DOHH2 (cell line): ENCODE measurements around the gene NBAS.

Experiments
- H3F3A ChIP-seq: fragments of 200-600 bp; sonication (generic), shearing (Covaris generic); 2 replicates; pipeline ENCODE4 v1.6.0; 2016; ENCODE audit warnings: antibody characterized with exemption, mild to moderate bottlenecking; ENCODE audit not compliant: control insufficient read depth, insufficient read depth
- H3K27ac ChIP-seq: fragments of 200-600 bp; sonication (generic); 2 replicates; pipeline ENCODE4 v1.5.1; 2014; ENCODE audit warnings: low read depth, mild to moderate bottlenecking, low read length, moderate library complexity
- H3K27me3 ChIP-seq: fragments of 200-600 bp; sonication (generic); 2 replicates; pipeline ENCODE4 v1.6.1; 2014; ENCODE audit warnings: mild to moderate bottlenecking, low read length, mixed read lengths; ENCODE audit not compliant: control insufficient read depth
- H3K36me3 ChIP-seq: fragments of 200-600 bp; sonication (generic); 2 replicates; pipeline ENCODE4 v1.6.1; 2014; ENCODE audit warnings: mild to moderate bottlenecking, low read length, moderate library complexity, mixed read lengths; ENCODE audit not compliant: control insufficient read depth
- H3K4me1 ChIP-seq: fragments of 200-600 bp; sonication (generic); 2 replicates; pipeline ENCODE4 v1.6.1; 2014; ENCODE audit warnings: mild to moderate bottlenecking, low read length, mixed read lengths; ENCODE audit not compliant: control insufficient read depth
- H3K4me2 ChIP-seq: fragments of 200-600 bp; sonication (generic); 2 replicates; pipeline ENCODE4 v1.6.0; 2014; ENCODE audit warnings: mild to moderate bottlenecking, low read length, moderate library complexity
- H3K4me3 ChIP-seq: fragments of 200-600 bp; sonication (generic); 2 replicates; pipeline ENCODE4 v1.5.1; 2014; ENCODE audit warnings: mild to moderate bottlenecking, low read length, mixed read lengths
- H3K79me2 ChIP-seq: fragments of 200-600 bp; sonication (generic); 2 replicates; pipeline ENCODE4 v1.6.1; 2014; ENCODE audit warnings: mild to moderate bottlenecking, low read length, mixed read lengths; ENCODE audit not compliant: control insufficient read depth
- H3K9me2 ChIP-seq: fragments of 200-600 bp; sonication (generic); replicated peaks from 2 replicates; pipeline ENCODE4 v1.6.1; 2014; ENCODE audit warnings: mild to moderate bottlenecking, low read length, mixed read lengths; ENCODE audit not compliant: control insufficient read depth
- H3K9me3 ChIP-seq: fragments of 200-600 bp; sonication (generic); 2 replicates; pipeline ENCODE4 v1.6.1; 2014; ENCODE audit warnings: antibody characterized with exemption, low read length, mixed read lengths; ENCODE audit not compliant: control insufficient read depth, insufficient read depth
- H4K20me1 ChIP-seq: fragments of 200-600 bp; sonication (generic); 2 replicates; pipeline ENCODE4 v1.6.0; 2014; ENCODE audit warnings: low read depth, mild to moderate bottlenecking, antibody characterized with exemption, low read length, moderate library complexity; ENCODE audit not compliant: control insufficient read depth, insufficient read depth
- EZH2phosphoT487 ChIP-seq: fragments of 200-600 bp; sonication (generic); IDR thresholded peaks from 2 replicates; pipeline ENCODE4 v1.6.1; 2017; ENCODE audit warnings: borderline replicate concordance, mild to moderate bottlenecking, antibody characterized with exemption, low read length, moderate library complexity, mixed read lengths
- TF ChIP-seq, protein P1 (sequence below): fragments of 200-600 bp; sonication (generic); IDR thresholded peaks from one replicate; pipeline ENCODE4 v1.5.1; 2014; ENCODE audit warnings: antibody characterized with exemption, mild to moderate bottlenecking, low read depth, low read length; ENCODE audit not compliant: poor library complexity, severe bottlenecking

Gene NBAS

GRCh38 chr2:15594291-15595256 lies 33.4 kb upstream of the NBAS start:
- Histone ChIP-seq H4K20me1 (peaks cover 6% of the 10 kb centered on the region; the same call in 1 of the 2 replicates), H3K36me3 (peaks cover 61% of the 10 kb centered on the region), H3K79me2 (peaks cover 52% of the 10 kb centered on the region), H3K4me3 (no peak overlapping the region), H3K9me2 (no peaks in the 10 kb centered on the region), H3K9me3 (no peaks in the 10 kb centered on the region), H3K4me1 (peaks cover 19% of the 10 kb centered on the region), H3K27ac (no peak overlapping the region), H3F3A (no peaks in the 10 kb centered on the region; the same call in 1 of the 2 replicates), H3K4me2 (no peak overlapping the region), H3K27me3 (no peaks in the 10 kb centered on the region)
- TF ChIP-seq EZH2phosphoT487, result no peak
- TF ChIP-seq, protein P1, sequence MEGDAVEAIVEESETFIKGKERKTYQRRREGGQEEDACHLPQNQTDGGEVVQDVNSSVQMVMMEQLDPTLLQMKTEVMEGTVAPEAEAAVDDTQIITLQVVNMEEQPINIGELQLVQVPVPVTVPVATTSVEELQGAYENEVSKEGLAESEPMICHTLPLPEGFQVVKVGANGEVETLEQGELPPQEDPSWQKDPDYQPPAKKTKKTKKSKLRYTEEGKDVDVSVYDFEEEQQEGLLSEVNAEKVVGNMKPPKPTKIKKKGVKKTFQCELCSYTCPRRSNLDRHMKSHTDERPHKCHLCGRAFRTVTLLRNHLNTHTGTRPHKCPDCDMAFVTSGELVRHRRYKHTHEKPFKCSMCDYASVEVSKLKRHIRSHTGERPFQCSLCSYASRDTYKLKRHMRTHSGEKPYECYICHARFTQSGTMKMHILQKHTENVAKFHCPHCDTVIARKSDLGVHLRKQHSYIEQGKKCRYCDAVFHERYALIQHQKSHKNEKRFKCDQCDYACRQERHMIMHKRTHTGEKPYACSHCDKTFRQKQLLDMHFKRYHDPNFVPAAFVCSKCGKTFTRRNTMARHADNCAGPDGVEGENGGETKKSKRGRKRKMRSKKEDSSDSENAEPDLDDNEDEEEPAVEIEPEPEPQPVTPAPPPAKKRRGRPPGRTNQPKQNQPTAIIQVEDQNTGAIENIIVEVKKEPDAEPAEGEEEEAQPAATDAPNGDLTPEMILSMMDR, result no peak

GRCh38 chr2:15593327-15593705 lies 32.2 kb upstream of the NBAS start:
- Histone ChIP-seq H3K9me3 (no peaks in the 10 kb centered on the region), H3K27me3 (no peaks in the 10 kb centered on the region), H3K79me2 (peaks cover 52% of the 10 kb centered on the region), H3K4me2 (peak overlapping the region; percentile 62), H3K27ac (no peak overlapping the region), H3F3A (no peaks in the 10 kb centered on the region; the same call in 1 of the 2 replicates), H3K4me1 (peaks cover 19% of the 10 kb centered on the region), H3K4me3 (peak overlapping the region; percentile 98), H4K20me1 (peaks cover 6% of the 10 kb centered on the region; the same call in 1 of the 2 replicates), H3K36me3 (peaks cover 51% of the 10 kb centered on the region), H3K9me2 (no peaks in the 10 kb centered on the region)
- no peak for TF ChIP-seq EZH2phosphoT487
- TF ChIP-seq, protein P1, result no peak

DNA sequence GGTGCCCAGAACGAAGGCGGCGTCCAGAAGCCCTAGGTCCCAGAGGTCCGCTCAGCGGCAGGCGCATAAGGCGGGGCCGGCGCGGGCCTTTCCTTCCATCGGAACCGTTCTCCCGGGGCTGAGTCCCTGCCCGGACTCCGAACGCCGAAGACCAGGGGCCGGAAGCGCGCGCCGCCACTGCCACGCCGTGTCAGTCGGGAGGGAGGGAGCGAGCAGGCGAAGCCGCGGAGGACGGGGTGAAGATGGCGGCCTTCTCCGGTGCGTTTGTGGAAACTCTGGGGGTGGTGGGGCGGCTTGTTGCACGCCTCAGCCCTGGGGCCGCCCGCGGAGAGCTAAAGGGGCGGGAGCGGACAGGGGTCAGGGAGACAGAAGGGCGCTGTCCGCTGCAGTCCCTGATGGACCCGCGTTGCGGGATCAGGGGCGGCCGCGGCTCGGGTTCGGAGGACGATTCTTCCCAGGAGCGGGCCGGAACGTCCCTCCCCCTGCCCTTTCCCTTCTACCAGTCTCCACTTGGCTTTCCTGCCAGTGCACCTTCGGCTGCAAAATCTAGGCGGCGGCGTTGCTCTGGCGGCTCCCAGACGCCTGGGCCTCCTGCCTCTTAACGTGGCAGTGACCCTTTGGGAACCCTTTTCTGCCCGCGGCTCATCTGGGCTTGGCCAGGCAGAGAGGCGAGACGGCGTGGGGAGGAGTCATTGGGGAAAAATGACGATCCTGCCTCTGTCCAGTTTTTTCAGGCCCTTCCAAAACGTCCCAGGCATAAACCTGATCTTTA lies 30.7 kb upstream of the NBAS start, which contains the start of gene DDX1:
Gene DDX1, plus strand, starts transcription at position 177 of the 772 bp plus-strand sequence. Its CDS starts 66 bp downstream, at position 243.
- peak within 1 kb of the TSS; percentile 46 for H3K27ac ChIP-seq
- H4K20me1 ChIP-seq, result peaks cover 6% of the 10 kb centered on the region; the same call in 1 of the 2 replicates
- peaks cover 38% of the 10 kb centered on the region for H3K36me3 ChIP-seq
- H3K9me3 ChIP-seq, result no peaks in the 10 kb centered on the region
- H3K4me2 ChIP-seq, result peak within 1 kb of the TSS; percentile 62
- TF ChIP-seq, protein P1, result no peak
- no peak for TF ChIP-seq EZH2phosphoT487
- H3K4me1 ChIP-seq, result peaks cover 19% of the 10 kb centered on the region
- no peaks in the 10 kb centered on the region for H3K27me3 ChIP-seq
- H3K79me2 ChIP-seq, result peaks cover 52% of the 10 kb centered on the region
- no peaks in the 10 kb centered on the region for H3F3A ChIP-seq
- peak within 1 kb of the TSS; percentile 98 for H3K4me3 ChIP-seq
- H3K9me2 ChIP-seq, result no peaks in the 10 kb centered on the region
